Esophagus muscularis mucosa (tissue), 4 donors: ENCODE data around the gene HELZ. TPM values are rescaled to one million over a fixed set of nuclear protein-coding genes. Genes with fewer than 3 reads are reported as not detected.

Experiments
- DNase-seq: peaks from one replicate; pipeline ENCODE4 v3.0.0-alpha.2; 2017; ENCODE audit errors: extremely low spot score
- H3K27ac ChIP-seq, 4 donors: fragments of 200-600 bp; sonication (generic); replicated peaks in 1 of 4; 1 replicate in 3 of 4; 2 replicates in 1 of 4; pipeline ENCODE4 v1.5.1; 2016 to 2019; ENCODE audit warnings: mild to moderate bottlenecking in 1 of 4
- H3K27me3 ChIP-seq, 4 donors: fragments of 200-600 bp; sonication (generic); one replicate each; pipeline versions ENCODE4 v1.5.1 to v1.6.0; 2016 to 2019
- H3K36me3 ChIP-seq, 4 donors: fragments of 200-600 bp; sonication (generic); one replicate each; pipeline ENCODE4 v1.5.1; 2016 to 2019
- H3K4me1 ChIP-seq, 4 donors: fragments of 200-600 bp; sonication (generic); one replicate each; pipeline ENCODE4 v1.5.1; 2016 to 2019
- H3K4me3 ChIP-seq, 4 donors: fragments of 200-600 bp; sonication (generic); 1 replicate in 2 of 4; 2 replicates in 2 of 4; pipeline ENCODE4 v1.5.1; 2016 to 2019; ENCODE audit warnings: mild to moderate bottlenecking in 4 of 4, moderate library complexity in 1 of 4
- H3K9me3 ChIP-seq, 4 donors: fragments of 200-600 bp; sonication (generic); 1 replicate in 3 of 4; 2 replicates in 1 of 4; pipeline ENCODE4 v1.5.1; 2016 to 2019
- EP300 ChIP-seq: sonication (generic); formaldehyde crosslinking; IDR thresholded peaks from one replicate; pipeline ENCODE4 v1.6.1; 2017; ENCODE audit warnings: antibody characterized with exemption
- POLR2A ChIP-seq: fragments of 450-650 bp; IDR thresholded peaks from one replicate; pipeline ENCODE4 v1.6.1; 2017; ENCODE audit warnings: antibody characterized with exemption, moderate library complexity, mild to moderate bottlenecking, low read depth
- POLR2AphosphoS5 ChIP-seq, 2 donors: sonication (generic); formaldehyde crosslinking; IDR thresholded peaks; one replicate each; pipeline ENCODE4 v1.6.1; 2017; ENCODE audit warnings: antibody characterized with exemption in 2 of 2
- WGBS: methylation state at CpG from one replicate; pipeline ENCODE4 v1.1.5; 2018; 5-methylcytosine and 5-hydroxymethylcytosine counted together
- intact Hi-C: fragments of 100-400 bp; cut with DNase I; formaldehyde crosslinking; loops from one replicate; pipeline ENCODE4 v1.15.1; 2023
- total RNA-seq, 4 donors: library from RNA; depleted of rRNA; stranded (reverse); fragments of >200 nt; gene quantifications; one replicate each; pipeline versions ENCODE4 v1.1.0 to v1.2.1, GENCODE V29; 2016
- TF ChIP-seq, protein P1 (sequence below), 3 experiments: fragments of 200-600 bp in 2 of 3; fragments of 450-650 bp in 1 of 3; sonication (generic) in 2 of 3; IDR thresholded peaks; one replicate each; pipeline ENCODE4 v1.5.1; 2017 to 2019; ENCODE audit warnings: antibody characterized with exemption in 3 of 3, mild to moderate bottlenecking in 2 of 3, moderate library complexity in 1 of 3

Gene HELZ
- total RNA-seq, 4 donors from 2014 or later: 35.0 to 62.3 (median 45.8) TPM

DNA sequence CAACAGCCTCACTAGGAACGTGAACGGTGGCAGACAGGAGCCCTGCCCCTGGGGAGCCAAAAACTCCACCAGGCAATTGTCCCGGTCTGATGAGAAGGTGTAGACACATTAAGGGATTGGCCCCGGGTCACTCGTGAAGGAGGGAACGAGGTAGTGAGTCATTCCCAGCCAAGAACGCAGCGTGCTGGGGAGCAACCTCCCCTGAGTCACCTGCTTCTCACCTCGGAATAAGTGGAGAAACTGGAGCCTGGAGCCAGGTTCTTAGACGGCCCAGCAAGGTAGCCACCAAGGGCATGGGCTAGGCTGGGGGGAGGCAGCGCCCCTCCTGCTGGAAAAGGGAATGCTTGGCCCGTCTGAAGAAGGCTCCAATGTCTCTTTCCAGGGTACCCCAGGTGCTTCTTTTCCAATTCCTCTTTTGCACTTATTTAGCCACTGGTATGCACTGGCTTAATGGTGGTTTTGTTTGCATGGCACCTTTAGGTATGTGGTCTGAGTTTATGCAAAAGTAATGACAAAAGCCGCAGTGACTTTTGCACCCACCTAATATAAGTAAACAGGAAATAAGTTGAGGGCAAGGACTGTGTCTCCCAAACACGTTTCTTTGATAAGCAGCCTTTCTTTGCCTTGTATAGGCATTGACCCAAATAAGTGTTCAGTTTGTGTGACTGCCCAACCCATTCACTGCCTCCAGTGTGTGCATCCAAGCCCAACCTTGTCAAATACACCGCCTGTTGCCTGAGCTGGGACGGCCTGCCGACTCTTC is 1.8 kb upstream of the HELZ start:
- WGBS: 67% methylated on average over 16 of the region's 17 CpGs
- no peaks in the 10 kb centered on the region for H3K9me3 ChIP-seq
- TF ChIP-seq POLR2A: no peak
- no peak for TF ChIP-seq EP300
- no peak for TF ChIP-seq POLR2AphosphoS5 (IDR thresholded peaks at IDR 0.05)
- TF ChIP-seq, protein P1, sequence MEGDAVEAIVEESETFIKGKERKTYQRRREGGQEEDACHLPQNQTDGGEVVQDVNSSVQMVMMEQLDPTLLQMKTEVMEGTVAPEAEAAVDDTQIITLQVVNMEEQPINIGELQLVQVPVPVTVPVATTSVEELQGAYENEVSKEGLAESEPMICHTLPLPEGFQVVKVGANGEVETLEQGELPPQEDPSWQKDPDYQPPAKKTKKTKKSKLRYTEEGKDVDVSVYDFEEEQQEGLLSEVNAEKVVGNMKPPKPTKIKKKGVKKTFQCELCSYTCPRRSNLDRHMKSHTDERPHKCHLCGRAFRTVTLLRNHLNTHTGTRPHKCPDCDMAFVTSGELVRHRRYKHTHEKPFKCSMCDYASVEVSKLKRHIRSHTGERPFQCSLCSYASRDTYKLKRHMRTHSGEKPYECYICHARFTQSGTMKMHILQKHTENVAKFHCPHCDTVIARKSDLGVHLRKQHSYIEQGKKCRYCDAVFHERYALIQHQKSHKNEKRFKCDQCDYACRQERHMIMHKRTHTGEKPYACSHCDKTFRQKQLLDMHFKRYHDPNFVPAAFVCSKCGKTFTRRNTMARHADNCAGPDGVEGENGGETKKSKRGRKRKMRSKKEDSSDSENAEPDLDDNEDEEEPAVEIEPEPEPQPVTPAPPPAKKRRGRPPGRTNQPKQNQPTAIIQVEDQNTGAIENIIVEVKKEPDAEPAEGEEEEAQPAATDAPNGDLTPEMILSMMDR (IDR thresholded peaks at IDR 0.05): no peak
- no peak overlapping the region for H3K27ac ChIP-seq
- H3K4me1 ChIP-seq: peaks cover 23 to 38% (median 35%) of the 10 kb centered on the region in 4 donors
- H3K36me3 ChIP-seq: peaks cover 0 to 3% (median 0%) of the 10 kb centered on the region in 4 donors
- H3K27me3 ChIP-seq: no peaks in the 10 kb centered on the region
- peak overlapping the region in 3 of 4 donors; percentile 85 to 98 (median 93) for H3K4me3 ChIP-seq
- intact Hi-C loops: loop anchor here (10.0 kb wide), 1 partner anchor 118 kb away; the partner anchor contains the start of gene PSMD12
- no peak for DNase-seq

DNA sequence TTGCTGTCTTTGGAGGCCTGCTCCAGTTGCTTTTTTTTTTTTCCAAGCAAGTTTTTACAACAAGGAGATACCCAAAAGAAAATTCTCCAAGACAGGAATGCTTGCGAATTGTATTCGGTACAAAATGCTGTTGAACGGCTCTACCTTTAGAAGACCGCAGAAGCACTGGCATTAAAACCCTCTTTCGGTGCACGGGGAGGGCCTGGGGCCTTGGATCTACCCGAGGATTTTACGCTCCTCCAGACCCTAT is 1.3 kb upstream of the HELZ start:
- Histone ChIP-seq H3K27me3 (no peaks in the 10 kb centered on the region), H3K9me3 (no peaks in the 10 kb centered on the region), H3K27ac (peak overlapping the region in 2 of 4 donors; percentile 85 to 90), H3K4me3 (peak overlapping the region; percentile 85 to 99 (median 96)), H3K4me1 (peaks cover 28 to 43% (median 40%) of the 10 kb centered on the region in 4 donors), H3K36me3 (peaks cover 0 to 8% (median 0%) of the 10 kb centered on the region in 4 donors)
- DNase-seq: no peak
- TF ChIP-seq POLR2A: no peak
- no peak for TF ChIP-seq POLR2AphosphoS5 (IDR thresholded peaks at IDR 0.05)
- TF ChIP-seq, protein P1 (IDR thresholded peaks at IDR 0.05): no peak
- no peak for TF ChIP-seq EP300
- 51% methylated on average over 8 of the region's 8 CpGs for WGBS
- intact Hi-C loops: loop anchor here (10.0 kb wide), 1 partner anchor 118 kb away; the partner anchor contains the start of gene PSMD12

DNA sequence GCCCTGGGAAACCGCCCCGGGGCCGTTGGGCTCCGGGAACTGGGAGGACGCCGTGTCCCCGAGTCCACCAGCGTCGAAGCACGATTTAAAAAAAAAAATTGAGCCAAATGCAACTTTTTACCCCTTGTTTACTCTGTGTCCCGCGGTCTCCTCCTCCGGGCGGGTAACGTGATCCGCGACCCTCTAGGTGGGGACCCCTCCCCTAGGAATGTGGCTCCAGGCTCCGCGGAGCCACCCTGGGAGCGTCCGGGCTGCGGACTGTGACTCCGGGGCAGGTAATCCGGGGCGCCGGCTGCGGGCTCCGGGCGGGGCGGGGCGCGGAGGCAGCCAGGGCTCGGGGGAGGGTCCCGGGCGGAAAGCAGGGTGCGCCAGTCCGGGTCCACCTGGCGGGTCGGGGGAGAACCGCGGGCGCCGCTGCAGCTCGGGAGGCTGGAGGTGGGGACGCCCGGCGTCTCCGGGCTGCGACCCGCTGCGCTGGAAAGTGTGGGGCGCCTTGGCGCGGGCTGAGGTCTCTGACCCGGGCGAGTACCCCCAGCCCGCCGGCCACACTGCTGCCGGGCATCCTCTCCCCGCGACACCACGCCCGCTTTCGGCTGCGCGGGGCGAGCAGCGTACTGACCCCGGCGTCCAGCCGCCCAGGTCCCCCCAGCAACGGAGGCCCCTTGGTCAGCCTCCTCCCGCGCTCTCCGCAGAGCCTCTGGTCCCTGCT is 852 bp upstream of the HELZ start:
- TF ChIP-seq POLR2A (no peak), EP300 (no peak), POLR2AphosphoS5 (IDR thresholded peaks at IDR 0.05) (no peak)
- TF ChIP-seq, protein P1 (IDR thresholded peaks at IDR 0.05): no peak
- H3K27ac ChIP-seq: peak overlapping the region; percentile 82 to 90 (median 86)
- peaks cover 33 to 48% (median 45%) of the 10 kb centered on the region in 4 donors for H3K4me1 ChIP-seq
- intact Hi-C loops: loop anchor here (10.0 kb wide), 1 partner anchor 119 kb away; the partner anchor contains the start of gene PSMD12
- no peak for DNase-seq
- H3K36me3 ChIP-seq: peaks cover 0 to 12% (median 0%) of the 10 kb centered on the region in 4 donors
- peak overlapping the region; percentile 85 to 99 (median 96) for H3K4me3 ChIP-seq
- no peaks in the 10 kb centered on the region for H3K9me3 ChIP-seq
- 2% methylated on average over 18 of the region's 75 CpGs for WGBS
- no peaks in the 10 kb centered on the region for H3K27me3 ChIP-seq

DNA sequence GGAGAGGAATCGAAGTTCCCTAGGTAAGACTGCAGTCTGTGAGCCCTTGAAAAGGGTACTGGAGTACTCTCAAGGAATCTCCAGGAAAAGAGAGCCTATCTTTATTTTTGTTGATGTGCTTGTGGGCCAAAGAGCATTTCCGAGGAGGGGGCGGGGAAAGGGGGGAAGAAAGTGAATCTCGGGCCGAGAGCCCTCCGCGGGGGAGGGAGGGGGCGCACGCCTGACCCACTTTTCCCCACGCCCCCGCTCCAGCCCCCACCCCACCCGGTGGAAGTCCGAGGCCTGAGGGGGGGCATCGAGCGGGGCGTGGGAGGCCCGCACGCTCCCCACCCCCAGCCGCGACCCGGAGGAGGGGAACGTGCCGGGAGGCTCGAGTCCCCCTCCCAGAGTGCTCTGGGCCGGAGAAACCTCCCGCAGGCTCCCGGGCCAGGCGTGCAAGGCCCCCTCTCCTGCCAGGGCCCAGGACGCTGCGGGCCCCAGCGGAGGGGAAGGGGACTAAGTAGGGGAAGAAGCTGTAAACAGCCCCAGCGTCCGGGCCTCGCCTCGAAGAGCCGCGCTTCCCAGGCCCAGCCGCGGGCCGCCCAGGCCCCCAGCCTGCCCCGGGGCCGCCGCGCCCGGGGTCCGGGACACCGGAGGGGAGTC is 444 bp downstream of the HELZ start:
- no peaks in the 10 kb centered on the region for H3K9me3 ChIP-seq

More for the DNA sequence above, 444 bp downstream of the HELZ start:
- Histone ChIP-seq H3K27me3 (no peaks in the 10 kb centered on the region), H3K36me3 (peaks cover 0 to 13% (median under 1%) of the 10 kb centered on the region in 4 donors), H3K27ac (peak overlapping the region; percentile 82 to 90 (median 86)), H3K4me1 (peaks cover 40 to 61% (median 58%) of the 10 kb centered on the region in 4 donors), H3K4me3 (peak overlapping the region; percentile 85 to 99 (median 96))
- WGBS: 0% methylated on average over 4 of the region's 47 CpGs
- DNase-seq: no peak
- TF ChIP-seq POLR2AphosphoS5 (IDR thresholded peaks at IDR 0.05) (no peak), POLR2A (no peak), EP300 (no peak)
- TF ChIP-seq, protein P1 (IDR thresholded peaks at IDR 0.05): no peak
- intact Hi-C loops: loop anchor here (10.0 kb wide), 1 partner anchor 120 kb away; the partner anchor contains the start of gene PSMD12
